Panc1 (cell line): ENCODE results near the gene ZNF383.

ENCODE experiments used
- CTCF ChIP-seq: fragments of 450-650 bp; IDR thresholded peaks from 2 replicates; pipeline ENCODE4 v1.5.1; 2017; ENCODE audit warnings: mild to moderate bottlenecking
- SIN3A ChIP-seq: IDR thresholded peaks from 2 replicates; pipeline ENCODE4 v1.6.1; 2012; ENCODE audit warnings: low read depth, mild to moderate bottlenecking, low read length, moderate library complexity, borderline replicate concordance; ENCODE audit not compliant: insufficient read depth
- TCF7L2 ChIP-seq: IDR thresholded peaks from 2 replicates; pipeline ENCODE4 v1.6.1; 2011; ENCODE audit warnings: mild to moderate bottlenecking, low read depth, low read length, inconsistent platforms
- TF ChIP-seq, protein P1 (sequence below), 2 experiments: IDR thresholded peaks; 2 replicates each; pipeline ENCODE4 v1.6.1; 2011 to 2012; ENCODE audit warnings: low read depth in 2 of 2, control low read depth in 1 of 2, low read length in 1 of 2, mild to moderate bottlenecking in 1 of 2, moderate library complexity in 1 of 2; ENCODE audit not compliant: insufficient read depth in 1 of 2

DNA sequence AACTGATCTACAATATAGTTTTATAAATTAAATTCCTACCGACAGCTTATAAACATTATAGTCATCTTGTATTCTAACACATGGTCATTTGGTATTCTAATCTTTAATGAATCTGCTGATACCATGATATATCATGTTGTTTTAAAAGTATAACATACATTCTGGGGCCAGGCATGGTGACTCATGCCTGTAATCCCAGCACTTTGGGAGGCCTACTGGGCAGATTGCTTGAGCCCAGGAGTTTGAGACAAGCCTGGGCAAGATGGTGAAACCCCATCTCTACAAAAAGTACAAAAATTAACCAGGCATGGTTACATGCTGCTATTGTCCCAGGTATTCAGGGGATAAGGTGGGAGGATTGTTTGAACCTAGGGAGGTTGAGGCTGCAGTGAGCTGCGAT, 3.1 kb downstream of the ZNF383 start:
- no peak for TF ChIP-seq CTCF
- TF ChIP-seq, protein P1, sequence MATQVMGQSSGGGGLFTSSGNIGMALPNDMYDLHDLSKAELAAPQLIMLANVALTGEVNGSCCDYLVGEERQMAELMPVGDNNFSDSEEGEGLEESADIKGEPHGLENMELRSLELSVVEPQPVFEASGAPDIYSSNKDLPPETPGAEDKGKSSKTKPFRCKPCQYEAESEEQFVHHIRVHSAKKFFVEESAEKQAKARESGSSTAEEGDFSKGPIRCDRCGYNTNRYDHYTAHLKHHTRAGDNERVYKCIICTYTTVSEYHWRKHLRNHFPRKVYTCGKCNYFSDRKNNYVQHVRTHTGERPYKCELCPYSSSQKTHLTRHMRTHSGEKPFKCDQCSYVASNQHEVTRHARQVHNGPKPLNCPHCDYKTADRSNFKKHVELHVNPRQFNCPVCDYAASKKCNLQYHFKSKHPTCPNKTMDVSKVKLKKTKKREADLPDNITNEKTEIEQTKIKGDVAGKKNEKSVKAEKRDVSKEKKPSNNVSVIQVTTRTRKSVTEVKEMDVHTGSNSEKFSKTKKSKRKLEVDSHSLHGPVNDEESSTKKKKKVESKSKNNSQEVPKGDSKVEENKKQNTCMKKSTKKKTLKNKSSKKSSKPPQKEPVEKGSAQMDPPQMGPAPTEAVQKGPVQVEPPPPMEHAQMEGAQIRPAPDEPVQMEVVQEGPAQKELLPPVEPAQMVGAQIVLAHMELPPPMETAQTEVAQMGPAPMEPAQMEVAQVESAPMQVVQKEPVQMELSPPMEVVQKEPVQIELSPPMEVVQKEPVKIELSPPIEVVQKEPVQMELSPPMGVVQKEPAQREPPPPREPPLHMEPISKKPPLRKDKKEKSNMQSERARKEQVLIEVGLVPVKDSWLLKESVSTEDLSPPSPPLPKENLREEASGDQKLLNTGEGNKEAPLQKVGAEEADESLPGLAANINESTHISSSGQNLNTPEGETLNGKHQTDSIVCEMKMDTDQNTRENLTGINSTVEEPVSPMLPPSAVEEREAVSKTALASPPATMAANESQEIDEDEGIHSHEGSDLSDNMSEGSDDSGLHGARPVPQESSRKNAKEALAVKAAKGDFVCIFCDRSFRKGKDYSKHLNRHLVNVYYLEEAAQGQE (IDR thresholded peaks at IDR 0.05; ENCODE audit: insufficient read depth in 1 of 2, low read depth in 2 of 2, low read length in 1 of 2) = no peak
- no peak for TF ChIP-seq TCF7L2
- no peak for TF ChIP-seq SIN3A
